Left forelimb (tissue), 1 donor: ENCODE measurements around the gene TAF6.

Experiments
- DNase-seq: peaks from one replicate; pipeline ENCODE4 v3.0.0-alpha.2; 2018; ENCODE audit warnings: low spot score

Gene TAF6

DNA sequence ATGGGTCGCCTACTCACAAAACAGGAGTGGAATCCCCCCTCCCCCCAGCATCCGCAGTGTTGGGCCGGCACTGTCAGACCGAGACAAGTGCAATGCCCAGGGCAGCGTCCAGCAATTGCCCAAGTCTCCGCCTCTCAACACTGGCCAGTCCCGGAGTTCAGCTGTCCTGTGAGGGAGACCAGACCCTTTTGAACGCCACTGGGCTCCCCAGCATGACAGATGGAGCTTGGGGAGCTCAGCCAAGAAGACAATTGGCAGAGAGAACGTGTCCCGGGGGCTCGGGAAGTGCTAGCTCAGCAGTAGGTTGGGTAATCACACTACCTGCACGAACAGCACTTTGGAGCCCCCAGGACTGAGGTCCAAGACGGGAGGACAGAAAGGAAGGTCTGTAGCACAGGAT lies 25.7 kb downstream of the TAF6 start:
- no peak for DNase-seq

DNA sequence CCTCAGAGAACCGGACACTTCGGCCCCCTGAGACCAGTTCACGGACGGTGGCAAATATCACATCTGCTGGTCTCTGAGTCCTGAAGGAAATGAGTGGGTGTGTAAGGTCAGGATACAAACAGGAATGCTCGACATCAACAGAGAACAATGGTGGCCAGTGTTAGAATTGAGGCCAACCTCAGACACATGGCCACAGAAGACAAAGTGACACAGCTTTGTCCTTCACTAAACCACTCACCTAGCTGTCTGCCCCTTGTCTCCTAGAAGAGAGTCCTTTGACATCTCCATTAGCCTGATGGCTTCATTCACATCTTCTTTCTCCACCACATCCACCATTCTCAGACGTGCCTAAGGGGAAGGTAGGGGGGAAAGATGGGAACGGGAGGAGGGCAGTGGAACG lies 26.1 kb downstream of the TAF6 start:
- DNase-seq: no peak

DNA sequence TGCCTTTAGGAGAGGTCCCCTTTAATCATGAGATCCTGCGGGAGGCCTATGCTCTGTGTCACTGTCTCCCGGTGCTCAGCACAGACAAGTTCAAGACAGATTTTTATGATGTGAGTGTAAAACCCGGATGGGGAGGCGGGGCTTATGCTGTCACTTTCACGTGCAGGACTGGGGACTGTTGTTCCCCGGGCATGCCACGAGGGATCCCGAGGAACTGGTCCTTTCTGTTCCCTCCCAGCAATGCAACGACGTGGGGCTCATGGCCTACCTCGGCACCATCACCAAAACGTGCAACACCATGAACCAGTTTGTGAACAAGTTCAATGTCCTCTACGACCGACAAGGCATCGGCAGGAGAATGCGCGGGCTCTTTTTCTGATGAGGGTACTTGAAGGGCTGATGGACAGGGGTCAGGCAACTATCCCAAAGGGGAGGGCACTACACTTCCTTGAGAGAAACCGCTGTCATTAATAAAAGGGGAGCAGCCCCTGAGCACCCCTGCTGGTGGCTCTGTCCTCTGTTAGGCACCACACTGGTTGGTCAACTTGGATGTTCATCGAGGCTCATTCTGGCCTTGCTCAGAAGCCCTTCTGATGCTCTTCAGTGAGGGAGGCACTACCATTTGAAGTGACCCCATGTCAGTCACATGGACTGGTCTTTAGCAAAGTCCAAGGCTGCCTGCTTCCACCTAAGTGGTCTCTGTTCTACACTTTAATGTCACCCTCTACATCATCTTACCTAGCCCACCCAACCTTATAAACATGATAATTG lies 27.6 kb downstream of the TAF6 start:
- no peak for DNase-seq

DNA sequence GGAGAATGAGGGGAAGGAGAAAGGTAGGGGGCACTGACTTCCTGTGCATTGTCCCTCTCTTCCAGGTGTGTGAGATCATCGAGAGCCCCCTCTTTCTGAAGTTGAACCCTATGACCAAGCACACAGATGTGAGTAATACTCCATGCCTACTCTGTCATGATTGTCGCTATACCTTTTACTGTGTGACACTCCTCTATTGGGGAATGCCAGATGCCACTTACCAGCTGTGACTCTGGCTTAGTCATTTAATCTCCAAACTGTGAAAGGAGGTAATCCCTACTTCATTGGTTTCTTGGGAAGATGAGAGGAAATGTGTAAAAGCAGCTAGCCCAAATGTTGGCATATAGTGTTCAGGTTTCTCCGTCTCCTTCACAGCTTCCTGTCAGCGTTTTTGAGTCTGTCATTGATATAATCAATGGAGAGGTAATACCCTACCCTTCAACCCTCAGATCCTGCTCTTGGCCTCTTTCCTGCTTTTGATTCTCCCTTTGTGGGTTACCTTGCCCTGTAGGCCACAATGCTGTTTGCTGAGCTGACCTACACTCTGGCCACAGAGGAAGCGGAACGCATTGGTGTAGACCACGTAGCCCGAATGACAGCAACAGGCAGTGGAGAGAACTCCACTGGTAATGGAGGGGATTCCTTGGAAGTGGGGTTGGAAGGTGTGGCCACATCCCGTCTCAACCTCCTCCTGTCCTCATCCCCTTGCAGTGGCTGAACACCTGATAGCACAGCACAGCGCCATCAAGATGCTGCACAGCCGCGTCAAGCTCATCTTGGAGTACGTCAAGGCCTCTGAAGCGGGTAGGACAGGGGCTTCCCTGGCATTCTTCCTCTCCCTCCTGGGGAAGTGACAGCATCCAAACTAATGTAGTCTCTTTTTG lies 28.4 kb downstream of the TAF6 start:
- no peak for DNase-seq

DNA sequence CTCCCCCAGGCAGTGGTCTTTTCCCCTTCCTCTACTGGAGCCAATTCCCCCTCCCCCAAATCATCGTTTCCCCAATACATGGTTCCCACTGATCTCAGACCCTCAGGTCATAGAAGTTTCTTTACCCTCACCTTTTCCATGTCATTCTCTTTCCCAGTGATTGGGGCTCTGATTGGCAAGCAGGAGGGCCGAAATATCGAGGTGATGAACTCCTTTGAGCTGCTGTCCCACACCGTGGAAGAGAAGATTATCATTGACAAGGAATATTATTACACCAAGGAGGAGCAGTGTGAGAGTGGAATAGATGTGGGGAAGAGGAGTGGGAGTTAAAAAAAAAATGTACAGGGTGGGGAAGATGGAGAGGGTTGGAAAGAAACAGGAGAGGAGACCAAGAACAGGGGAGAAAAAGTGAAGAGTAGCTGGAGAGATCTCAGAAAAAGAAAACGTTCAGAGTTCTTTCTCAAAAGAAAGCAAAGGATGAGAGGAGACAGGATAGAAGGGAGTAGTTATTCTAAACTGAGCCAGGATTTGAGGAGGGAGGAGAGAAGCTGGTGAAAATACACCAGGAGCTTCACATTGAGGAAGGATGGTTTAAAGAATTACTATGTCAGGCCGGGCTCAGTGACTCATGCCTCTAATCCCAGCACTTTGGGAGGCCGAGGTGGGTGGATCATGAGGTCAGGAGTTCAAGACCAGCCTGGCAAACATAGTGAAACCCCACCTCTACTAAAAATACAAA lies 29.5 kb downstream of the TAF6 start:
- DNase-seq: no peak

DNA sequence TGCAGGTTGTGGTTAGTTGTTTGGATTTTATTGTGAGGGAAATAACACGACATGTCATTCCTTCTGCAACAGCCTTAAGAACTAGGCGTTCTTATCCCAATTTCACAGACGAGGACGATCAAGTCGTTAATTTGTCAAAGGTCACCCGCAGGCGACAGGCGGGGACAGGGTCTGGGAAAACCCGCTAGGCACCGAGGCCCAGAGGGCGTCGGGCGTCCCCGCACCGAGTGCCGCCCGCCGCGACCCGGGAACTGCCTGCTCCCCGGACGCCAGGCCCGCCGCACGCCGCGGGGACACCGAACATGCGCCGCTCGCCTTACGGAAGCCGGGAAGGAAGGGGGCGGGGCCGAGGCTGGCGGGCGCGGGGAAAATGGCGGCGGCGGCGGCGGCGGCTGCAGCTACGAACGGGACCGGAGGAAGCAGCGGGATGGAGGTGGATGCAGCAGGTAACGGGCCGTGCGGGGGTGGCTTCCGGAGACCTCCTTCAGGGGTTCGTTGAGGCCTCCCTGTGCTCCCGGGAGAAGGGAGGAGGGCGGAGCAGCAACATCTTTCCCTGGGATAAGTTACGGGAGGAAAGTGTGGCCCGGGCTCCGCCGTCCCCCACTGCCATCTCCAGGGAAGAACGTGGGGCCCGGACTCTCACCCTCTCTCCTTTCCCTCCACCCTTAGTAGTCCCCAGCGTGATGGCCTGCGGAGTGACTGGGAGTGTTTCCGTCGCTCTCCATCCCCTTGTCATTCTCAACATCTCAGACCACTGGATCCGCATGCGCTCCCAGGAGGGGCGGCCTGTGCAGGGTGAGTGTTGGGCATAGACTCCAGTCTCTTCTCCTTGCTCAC lies 30.3 kb downstream of the TAF6 start, which contains the start of gene COPS6:
Gene COPS6 (plus strand): TSS at position 349 of the 837 bp plus-strand sequence. CDS start 22 bp downstream, at position 371.
- DNase-seq: peak; percentile 91

DNA sequence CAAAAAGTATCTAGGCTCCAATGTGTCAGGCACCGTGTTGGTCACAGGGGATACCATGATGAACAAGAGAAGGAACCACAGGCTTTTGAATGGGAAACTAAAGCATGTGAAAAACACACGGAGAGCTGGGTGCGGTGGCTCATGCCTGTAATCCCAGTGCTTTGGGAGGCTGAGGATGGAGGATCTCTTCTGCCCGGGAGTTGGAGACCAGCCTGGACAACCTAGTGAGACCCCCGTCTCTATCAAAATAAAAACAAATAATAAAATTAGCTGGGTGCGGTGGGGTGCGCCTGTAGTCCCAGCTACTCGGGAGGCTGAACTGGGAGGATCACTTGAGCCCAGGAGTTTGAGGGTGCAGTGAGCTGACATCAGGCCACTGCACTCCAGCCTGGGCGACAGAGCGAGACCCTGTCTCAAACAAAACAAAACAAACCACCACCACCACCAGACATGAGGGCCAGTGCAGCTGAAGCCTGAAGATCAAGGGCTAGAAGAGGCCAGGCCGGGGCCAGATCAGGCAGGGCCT lies 31.0 kb downstream of the TAF6 start:
- DNase-seq: no peak

DNA sequence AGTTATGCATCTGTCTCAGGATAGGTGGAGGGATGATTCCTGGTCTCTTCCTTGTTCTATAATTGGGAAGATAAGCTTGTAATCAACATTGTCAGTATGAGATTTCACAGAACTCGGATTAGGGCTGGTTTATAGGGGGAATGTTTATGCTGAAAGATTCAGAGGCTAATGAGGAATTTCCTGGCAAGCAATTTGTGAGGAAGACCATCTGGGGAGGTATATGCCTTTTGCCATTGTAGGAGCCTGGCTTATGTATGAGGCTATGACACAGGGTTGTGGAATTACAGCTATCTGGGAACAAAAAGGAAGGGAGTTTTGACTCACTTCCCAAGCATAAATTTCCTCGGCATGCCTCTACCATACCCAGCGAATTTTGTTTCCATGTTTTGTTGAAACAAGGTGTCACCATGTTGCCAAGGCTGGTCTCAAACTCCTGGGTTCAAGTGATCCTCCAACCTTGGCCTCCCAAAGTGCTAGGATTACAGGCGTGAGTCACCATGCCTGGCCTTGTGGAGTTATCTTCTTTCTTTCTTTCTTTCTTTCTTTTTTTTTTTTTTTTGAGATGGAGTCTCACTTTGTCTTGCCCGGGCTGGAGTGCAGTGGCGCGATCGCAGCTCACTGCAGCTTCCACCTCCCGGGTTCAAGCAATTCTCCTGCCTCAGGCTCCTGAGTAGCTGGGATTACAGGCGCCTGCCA lies 32.0 kb downstream of the TAF6 start:
- DNase-seq: no peak

DNA sequence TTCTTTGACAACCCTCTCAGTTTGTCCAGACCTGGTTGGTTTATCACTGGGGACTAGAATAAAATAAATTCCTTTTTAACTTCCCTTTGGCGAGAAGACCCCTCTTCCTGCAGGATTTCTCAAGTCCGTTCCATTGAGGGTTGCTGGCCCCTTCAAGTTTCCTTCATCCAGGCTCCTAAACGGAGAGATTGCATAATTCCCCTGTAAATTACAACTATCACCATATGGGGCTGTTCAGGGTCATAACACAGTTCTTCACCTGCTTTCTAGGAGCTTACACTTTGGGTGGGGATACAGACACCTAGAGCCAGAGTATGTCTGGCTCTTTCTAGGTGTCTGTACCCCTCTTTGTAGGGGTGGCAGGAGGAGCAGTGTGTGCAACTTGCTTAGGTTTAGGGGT lies 33.6 kb downstream of the TAF6 start:
- DNase-seq: no peak

DNA sequence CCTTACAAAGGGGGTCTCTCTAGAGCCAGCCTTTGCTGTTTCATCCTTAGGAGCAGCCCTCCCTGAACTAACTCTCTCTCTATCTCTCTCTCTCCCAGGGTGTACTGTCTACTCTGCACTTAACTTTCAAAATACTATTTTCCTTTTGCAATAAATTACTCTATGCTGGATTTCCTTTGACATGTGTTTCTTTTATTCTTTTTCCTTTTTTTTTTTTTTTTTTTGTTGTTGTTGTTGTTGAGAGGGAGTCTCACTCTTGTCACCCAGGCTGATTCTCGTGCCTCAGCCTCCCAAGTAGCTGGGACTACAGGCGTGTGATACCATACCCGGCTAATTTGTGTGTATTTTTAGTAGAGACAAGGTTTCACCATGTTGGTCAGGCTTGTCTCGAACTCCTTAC lies 36.2 kb downstream of the TAF6 start:
- DNase-seq: no peak

DNA sequence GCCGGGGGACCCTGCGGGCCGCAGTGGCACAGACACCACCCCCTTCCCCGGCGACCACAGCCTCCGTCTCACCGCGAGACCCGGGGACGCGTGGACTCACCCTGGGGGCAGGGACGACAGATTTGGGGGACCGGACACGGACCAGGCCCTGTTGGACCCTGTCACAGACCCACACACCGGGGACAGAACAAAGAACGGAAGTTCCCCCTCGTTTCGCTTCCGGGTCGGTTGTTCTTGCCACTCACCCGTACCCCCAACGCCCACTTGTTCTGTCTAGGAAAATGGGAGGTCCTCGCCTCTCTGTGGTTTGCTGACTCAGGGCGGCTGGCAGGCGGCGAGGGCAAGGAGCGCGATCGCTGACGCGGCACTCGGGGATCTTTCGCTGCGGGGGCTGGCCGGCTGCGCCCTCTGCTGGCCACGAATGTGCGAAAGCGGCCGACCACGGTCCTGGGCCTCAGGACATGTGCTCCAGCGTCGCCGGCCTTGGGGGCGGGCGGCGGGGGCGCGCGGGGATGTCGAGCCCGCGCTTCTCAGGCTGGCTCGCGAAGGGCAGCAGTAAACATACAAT lies 37.5 kb downstream of the TAF6 start, which contains the start of gene ZNF3:
Gene ZNF3 (minus strand): TSS at position 189 of the 568 bp plus-strand sequence. CDS start 4,366 bp downstream, outside the sequence.
- DNase-seq: peak; percentile 98

DNA sequence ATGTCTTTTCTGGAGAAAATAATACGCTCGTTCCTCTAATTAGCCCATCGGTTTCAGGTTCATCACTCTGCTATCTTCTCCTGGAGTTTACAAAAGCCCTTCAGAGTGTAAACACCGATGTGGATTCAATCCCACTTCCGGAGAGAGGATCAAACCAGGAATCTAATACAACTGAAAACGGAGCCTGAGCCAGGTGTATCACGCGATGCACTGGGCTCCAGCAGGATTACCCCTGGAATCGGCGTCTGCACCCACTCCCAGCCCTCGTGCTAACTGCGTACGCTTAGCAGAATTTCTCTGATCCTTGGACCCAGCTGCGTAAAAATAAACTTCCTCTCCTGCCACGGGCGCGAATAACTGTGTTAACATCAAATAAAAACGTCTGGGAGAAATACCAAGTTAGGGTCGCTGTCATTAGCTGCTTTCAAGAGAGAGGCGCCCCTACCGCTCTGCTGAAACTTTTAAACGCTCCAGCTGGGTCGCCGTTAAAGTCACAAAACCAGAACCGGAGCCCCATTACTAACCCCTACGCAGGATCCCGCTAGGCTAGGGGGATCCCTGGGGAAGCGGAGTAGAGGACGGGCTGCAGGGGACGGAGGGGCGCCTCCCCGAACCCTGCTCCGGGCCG lies 38.1 kb downstream of the TAF6 start:
- no peak for DNase-seq

DNA sequence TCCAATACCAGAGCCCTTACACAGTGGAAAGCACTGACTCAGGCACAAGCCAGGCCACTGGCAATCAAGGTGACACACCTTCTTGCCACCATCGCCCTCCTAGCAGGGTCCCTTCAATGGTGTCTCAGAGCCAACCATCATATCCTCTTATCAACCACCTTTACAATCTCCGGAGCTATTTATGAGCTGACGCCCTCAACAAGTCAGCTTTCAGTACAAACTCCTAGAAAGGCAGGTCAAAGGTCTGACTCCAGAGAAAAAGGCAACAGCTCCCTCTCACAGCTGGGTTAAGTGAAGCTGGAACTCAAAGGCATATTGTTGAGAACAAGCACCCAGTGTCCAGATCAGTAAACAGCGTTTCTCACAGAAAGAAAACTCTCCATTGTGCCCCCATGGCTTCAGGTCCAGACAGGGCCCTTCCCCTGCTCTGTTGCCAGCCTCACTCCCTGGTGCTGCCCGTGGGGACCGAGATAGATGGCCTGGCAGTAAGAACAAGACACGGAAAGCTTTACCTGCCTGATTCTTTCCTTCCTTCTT lies 40.1 kb downstream of the TAF6 start:
- no peak for DNase-seq

DNA sequence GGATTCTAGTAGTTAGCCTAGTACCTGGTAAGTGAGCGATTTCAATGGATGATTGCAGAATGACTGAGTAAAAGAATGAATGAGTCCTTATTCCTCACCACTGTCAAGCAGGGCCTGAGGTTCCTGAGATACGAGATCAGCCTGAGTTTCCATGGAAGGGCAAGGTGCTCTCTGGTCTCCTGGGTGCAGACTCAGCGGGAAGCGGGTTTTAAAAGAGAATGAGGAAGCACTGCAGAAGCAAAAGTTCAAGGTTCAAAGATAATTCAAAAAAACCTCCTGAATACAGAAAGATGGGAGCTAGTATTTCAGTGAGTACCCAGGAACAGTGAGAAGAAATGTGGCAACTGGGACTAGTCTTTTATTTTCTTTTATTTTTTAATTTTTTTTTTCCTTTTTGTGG lies 42.0 kb downstream of the TAF6 start:
- DNase-seq: no peak

DNA sequence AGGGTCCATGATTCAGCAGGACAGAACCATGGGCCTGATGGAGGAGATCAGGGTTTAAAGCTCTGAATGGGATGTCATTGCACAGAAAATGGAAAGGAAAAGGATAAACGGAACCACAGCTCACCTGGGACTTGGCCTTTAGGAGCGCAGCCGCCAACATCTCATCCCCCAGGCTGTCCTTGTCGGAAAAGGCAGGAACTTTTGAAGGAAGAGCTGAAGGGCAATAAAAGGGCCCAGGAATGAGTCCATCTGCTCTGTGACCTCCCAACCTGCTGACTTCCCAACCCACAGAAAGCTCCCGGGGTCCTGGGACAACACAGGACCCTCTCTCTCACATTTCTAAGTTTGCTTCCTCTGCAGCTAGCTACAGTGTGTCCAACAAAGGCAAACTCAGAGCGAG lies 43.7 kb downstream of the TAF6 start:
- DNase-seq: no peak

DNA sequence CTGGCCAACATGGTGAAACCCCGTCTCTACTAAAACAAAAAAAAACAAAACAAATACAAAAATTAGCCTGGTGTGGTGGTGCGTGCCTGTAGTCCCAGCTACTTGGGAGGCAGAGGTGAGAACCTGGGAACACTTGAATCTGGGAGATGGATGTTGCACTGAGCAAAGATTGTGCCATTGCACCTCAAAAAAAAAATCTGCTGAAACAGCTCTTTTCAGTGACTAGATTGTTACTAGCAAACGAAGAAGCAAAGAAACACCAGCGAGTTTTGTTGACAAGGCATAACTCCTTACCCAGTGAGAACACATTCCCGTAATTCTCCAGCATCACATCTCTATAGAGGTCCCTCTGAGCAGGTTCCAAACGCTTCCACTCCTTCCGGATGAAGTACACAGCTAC lies 44.3 kb downstream of the TAF6 start:
- DNase-seq: no peak

DNA sequence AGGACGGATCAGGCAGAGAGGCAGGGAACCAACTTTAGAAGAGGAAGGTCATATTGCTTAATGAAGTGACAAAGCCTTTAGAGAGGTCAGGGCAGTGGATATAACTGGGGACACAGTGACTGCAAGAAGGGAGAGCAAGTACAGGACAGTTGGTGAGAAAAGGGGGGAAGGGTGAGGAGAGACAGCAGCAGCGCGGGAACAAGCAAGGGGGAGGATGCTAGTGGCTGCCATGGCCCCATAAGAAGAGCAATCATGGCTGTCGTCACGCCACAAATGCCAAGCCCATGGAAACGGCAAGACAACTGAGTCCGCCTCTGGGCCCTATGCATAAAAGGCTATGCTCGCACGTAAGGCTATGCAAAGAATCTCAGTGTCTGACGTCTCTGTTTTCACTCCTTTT lies 46.7 kb downstream of the TAF6 start:
- no peak for DNase-seq

DNA sequence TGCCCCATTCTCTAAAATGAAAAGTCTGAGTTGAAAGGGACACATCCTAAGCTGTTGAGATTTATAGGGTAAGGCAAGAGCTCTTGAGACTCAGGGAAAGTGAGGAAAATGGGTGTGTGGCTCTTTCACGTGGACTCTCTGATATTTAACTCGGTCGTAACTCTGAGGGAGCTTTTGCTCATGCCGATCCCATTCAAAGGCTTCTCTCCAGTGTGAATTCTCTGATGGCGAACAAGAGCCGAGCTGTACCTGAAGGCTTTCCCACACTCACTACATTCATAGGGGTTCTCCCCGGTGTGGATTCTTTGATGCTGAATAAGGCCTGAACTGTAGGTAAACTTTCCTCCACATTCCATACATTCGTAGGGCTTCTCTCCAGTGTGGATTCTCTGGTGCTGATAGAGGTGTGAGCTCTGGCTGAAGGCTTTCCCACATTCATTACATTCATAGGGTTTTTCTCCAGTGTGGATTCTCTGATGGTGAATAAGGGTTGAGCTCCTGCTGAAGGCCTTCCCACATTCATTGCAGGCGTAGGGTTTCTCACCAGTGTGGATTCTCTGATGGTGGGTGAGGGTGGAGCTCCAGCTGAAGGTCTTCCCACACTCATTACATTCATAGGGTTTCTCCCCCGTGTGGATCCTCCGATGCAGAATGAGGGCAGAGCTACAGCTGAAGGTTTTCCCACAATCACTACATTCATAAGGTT lies 48.0 kb downstream of the TAF6 start:
- DNase-seq: no peak

DNA sequence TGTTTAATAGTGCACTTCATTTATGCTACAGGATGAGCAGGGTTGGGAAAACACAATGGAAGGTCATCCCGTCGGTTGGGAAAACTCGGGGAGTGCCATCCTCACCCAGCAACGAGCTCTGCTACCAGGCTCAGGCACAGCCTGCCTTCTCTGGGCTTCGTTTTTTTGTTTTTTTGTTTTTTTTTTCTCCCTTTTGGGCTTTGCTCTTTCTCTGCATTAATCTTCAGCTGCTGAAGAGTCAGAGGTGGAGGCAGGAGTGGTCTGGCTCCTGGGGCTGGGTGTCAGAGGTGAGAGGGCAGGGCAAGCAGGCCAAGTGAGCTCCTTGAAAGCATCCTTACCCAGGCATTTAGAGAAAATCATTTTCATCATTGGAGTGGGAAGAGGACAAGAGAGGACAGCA lies 49.2 kb downstream of the TAF6 start:
- no peak for DNase-seq
